Peyer's patch (tissue), 4 donors: Measurements from ENCODE around the gene PTBP1.

Experiments used
- POLR2A ChIP-seq, 2 donors: fragments of 450-650 bp; IDR thresholded peaks; one replicate each; pipeline ENCODE4 v1.5.1; 2017; ENCODE audit warnings: antibody characterized with exemption in 2 of 2, mild to moderate bottlenecking in 2 of 2, moderate library complexity in 2 of 2
- TF ChIP-seq, protein P1 (sequence below), 6 experiments: fragments of 450-650 bp in 4 of 6; fragments of 200-600 bp in 2 of 6; sonication (generic) in 1 of 6; IDR thresholded peaks; one replicate each; pipeline ENCODE4 v1.5.1; 2017 to 2019; ENCODE audit warnings: antibody characterized with exemption in 6 of 6, mild to moderate bottlenecking in 3 of 6, moderate library complexity in 1 of 6

DNA sequence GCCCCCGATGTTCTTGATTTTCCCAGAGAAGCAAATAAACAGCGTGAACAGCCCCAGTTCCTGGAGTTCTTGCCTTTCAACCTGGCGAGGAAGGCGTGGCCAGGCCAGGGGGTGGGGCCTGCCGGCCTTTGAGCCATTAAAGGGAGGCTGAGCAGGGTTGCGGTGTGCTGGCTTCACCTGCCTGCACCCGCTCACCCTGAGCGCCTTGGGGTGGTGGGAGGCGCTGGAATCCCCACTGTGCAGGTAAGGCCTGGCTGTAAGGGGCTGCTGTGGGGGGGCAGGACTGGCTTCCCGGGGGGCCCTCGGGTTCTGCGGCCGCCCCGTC is 49.0 kb upstream of the PTBP1 start:
- TF ChIP-seq, protein P1, sequence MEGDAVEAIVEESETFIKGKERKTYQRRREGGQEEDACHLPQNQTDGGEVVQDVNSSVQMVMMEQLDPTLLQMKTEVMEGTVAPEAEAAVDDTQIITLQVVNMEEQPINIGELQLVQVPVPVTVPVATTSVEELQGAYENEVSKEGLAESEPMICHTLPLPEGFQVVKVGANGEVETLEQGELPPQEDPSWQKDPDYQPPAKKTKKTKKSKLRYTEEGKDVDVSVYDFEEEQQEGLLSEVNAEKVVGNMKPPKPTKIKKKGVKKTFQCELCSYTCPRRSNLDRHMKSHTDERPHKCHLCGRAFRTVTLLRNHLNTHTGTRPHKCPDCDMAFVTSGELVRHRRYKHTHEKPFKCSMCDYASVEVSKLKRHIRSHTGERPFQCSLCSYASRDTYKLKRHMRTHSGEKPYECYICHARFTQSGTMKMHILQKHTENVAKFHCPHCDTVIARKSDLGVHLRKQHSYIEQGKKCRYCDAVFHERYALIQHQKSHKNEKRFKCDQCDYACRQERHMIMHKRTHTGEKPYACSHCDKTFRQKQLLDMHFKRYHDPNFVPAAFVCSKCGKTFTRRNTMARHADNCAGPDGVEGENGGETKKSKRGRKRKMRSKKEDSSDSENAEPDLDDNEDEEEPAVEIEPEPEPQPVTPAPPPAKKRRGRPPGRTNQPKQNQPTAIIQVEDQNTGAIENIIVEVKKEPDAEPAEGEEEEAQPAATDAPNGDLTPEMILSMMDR (IDR thresholded peaks at IDR 0.05) = no peak
- TF ChIP-seq POLR2A (IDR thresholded peaks at IDR 0.05) = peak; percentile 95 to 100
